GM18873 (cell line): Measurements from ENCODE around the gene DNAH1.
"Not testable (repeated sequence)": the region's sequence is repeated elsewhere in the genome, so short reads cannot be mapped to it uniquely, and the experiment has no call there.

Experiments
- ATAC-seq: cut with Tn5 transposase; IDR thresholded peaks from one replicate; pipeline ENCODE4 v1.9.1; 2021; ENCODE audit warnings: mild to moderate bottlenecking, moderate library complexity, moderate number of reproducible peaks; ENCODE audit not compliant: unreplicated experiment, low FRiP score

Gene DNAH1

GRCh38 chr3:52331091-52331490 lies 15.0 kb downstream of the DNAH1 start:
- no peak for ATAC-seq

GRCh38 chr3:52331906-52332305 lies 15.8 kb downstream of the DNAH1 start:
- no peak for ATAC-seq

GRCh38 chr3:52333869-52334557 lies 17.9 kb downstream of the DNAH1 start:
- no peak for ATAC-seq

GRCh38 chr3:52338131-52338530 lies 22.0 kb downstream of the DNAH1 start:
- ATAC-seq: not testable (repeated sequence)

- ATAC-seq: no peak
Observed at GRCh38 chr3:52339612-52340011, 23.5 kb downstream of the DNAH1 start.

GRCh38 chr3:52341123-52341522 lies 25.0 kb downstream of the DNAH1 start:
- no peak for ATAC-seq

GRCh38 chr3:52343946-52344600 lies 28.0 kb downstream of the DNAH1 start:
- no peak for ATAC-seq

- ATAC-seq: no peak
Observed at GRCh38 chr3:52345521-52346109, 29.5 kb downstream of the DNAH1 start.

- ATAC-seq: no peak
Observed at GRCh38 chr3:52346623-52347530, 30.8 kb downstream of the DNAH1 start.

- no peak for ATAC-seq
Observed at GRCh38 chr3:52347716-52348635, 31.9 kb downstream of the DNAH1 start.

- ATAC-seq: no peak
Observed at GRCh38 chr3:52349131-52349530, 33.0 kb downstream of the DNAH1 start.

- ATAC-seq: no peak
Observed at GRCh38 chr3:52349611-52350395, 33.7 kb downstream of the DNAH1 start.

- no peak for ATAC-seq
Observed at GRCh38 chr3:52350416-52350815, 34.3 kb downstream of the DNAH1 start.

- ATAC-seq: no peak
Observed at GRCh38 chr3:52350981-52351761, 35.1 kb downstream of the DNAH1 start.

GRCh38 chr3:52351762-52352368 lies 35.7 kb downstream of the DNAH1 start:
- no peak for ATAC-seq

- no peak for ATAC-seq
Observed at GRCh38 chr3:52352566-52352965, 36.4 kb downstream of the DNAH1 start.

- no peak for ATAC-seq
Observed at GRCh38 chr3:52353291-52353855, 37.3 kb downstream of the DNAH1 start.

GRCh38 chr3:52354676-52355075 lies 38.6 kb downstream of the DNAH1 start:
- no peak for ATAC-seq
